ENCODE results near the gene AMY2A. TPM values are rescaled to one million over a fixed set of nuclear protein-coding genes. Genes with fewer than 3 reads are reported as not detected.
"Not testable (repeated sequence)": the region's sequence is repeated elsewhere in the genome, so short reads cannot be mapped to it uniquely, and the experiment has no call there.

AMY2A gene
- total and polyA plus RNA-seq, 2 of the 4 experiments (the other 2 are of a cell fraction): not detected

DNA sequence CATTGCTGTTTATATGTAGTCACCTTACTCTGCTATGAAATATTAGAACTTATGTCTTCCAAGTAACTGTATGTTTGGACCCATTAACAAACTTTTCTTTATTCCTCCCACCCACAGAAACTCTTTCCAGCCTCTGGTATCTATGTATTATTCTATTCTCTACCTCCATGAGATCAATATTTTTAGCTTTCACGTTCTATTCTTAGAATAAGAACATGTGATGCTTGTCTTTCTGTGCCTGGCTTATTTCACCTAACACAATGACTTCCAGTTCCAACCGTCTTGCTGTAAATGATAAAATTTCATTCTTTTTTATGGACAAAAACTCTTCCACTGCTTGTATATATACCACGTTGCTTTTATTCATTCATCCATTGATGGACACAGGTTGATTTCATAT, 24.0 kb downstream of the AMY2A start:
- H3K56ac ChIP-seq (ENCODE audit: extremely low read depth, insufficient read depth, low read length); ATAC-seq (ENCODE audit: low read depth); H3K9me3 ChIP-seq (ENCODE audit: control insufficient read depth, insufficient read depth, low read length); H2BK20ac ChIP-seq (ENCODE audit: low read depth, low read length); H3K79me1 ChIP-seq (ENCODE audit: low read depth in 1 of 2, low read length in 2 of 2); H2AFZ ChIP-seq (replicated peaks; ENCODE audit: low read length, poor library complexity); H3K9ac ChIP-seq (ENCODE audit: low read depth, low read length); H3K4me1 ChIP-seq (ENCODE audit: control insufficient read depth, insufficient read depth, low read length); H4K20me1 ChIP-seq (ENCODE audit: insufficient read depth, low read length); dilution Hi-C loops (cut with HindIII; ENCODE audit: low sequenced_read_pairs, unreplicated experiment); H3K27ac ChIP-seq (ENCODE audit: insufficient read depth, low read length); DNase-seq; H2BK15ac ChIP-seq (ENCODE audit: low read depth, low read length); POLR2A ChIA-PET (ENCODE audit: unreplicated experiment); H4K91ac ChIP-seq (ENCODE audit: insufficient read depth, low read depth, low read length); H3K18ac ChIP-seq (ENCODE audit: low read depth, low read length); H3K9me1 ChIP-seq (ENCODE audit: insufficient read depth, low read length); H3K4me2 ChIP-seq (ENCODE audit: low read depth, low read length); H4K8ac ChIP-seq (ENCODE audit: low read depth in 2 of 2, low read length in 2 of 2); H3K4me3 ChIP-seq (ENCODE audit: insufficient read depth, low read depth, low read length); H3K27me3 ChIP-seq (ENCODE audit: control insufficient read depth, insufficient read depth, low read length); H2BK120ac ChIP-seq (ENCODE audit: low read depth, low read length); H4K5ac ChIP-seq (ENCODE audit: low read depth, low read length); H3K23ac ChIP-seq (ENCODE audit: low read depth, low read length); H2AK9ac ChIP-seq (replicated peaks; ENCODE audit: low read depth, low read length, poor library complexity); in situ Hi-C loops (cut with MboI; ENCODE audit: low sequenced_read_pairs); CTCF ChIA-PET; BruUV-seq (replicated peaks); H3K14ac ChIP-seq (replicated peaks; ENCODE audit: low read depth, low read length); intact Hi-C loops (cut with micrococcal nuclease); H2BK5ac ChIP-seq (ENCODE audit: low read depth, low read length, poor library complexity, severe bottlenecking); H3K4ac ChIP-seq (ENCODE audit: low read depth, low read length); H2AK5ac ChIP-seq (ENCODE audit: low read depth, low read length); H3K36me3 ChIP-seq (ENCODE audit: control insufficient read depth, insufficient read depth, low read length): not testable (repeated sequence)
- WGBS, 2 experiments (ENCODE audit: extremely low coverage in 2 of 2, insufficient read length in 1 of 2): no CpG with 5 or more reads among the region's 3 CpGs

DNA sequence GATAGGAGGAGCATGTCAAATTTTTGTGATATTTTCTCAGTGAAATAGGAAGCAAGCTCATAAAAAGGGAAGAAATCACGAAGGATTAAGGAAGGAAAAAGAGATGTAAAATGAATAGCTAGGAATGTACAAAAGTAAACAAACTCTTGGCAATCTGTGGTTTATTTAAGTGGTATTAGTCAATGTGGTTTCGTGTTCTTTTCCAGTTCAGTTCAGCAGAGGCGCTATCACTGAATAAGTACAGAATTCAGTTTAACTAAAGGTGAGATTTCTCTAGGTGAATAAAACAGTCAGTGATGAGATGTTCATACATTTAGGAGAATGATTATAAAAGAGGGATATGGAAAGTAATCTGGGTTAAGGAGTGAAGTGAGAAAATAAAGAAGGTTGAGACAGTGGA, 26.7 kb downstream of the AMY2A start:
- H2AK9ac ChIP-seq (replicated peaks; ENCODE audit: low read depth, low read length, poor library complexity); H3K9me3 ChIP-seq (ENCODE audit: control insufficient read depth, insufficient read depth, low read length); CTCF ChIA-PET; H2BK15ac ChIP-seq (ENCODE audit: low read depth, low read length); H4K5ac ChIP-seq (ENCODE audit: low read depth, low read length); H2BK20ac ChIP-seq (ENCODE audit: low read depth, low read length); H3K18ac ChIP-seq (ENCODE audit: low read depth, low read length); POLR2A ChIA-PET (ENCODE audit: unreplicated experiment); H4K20me1 ChIP-seq (ENCODE audit: insufficient read depth, low read length); H3K4me3 ChIP-seq (ENCODE audit: insufficient read depth, low read depth, low read length); H3K4me2 ChIP-seq (ENCODE audit: low read depth, low read length); H3K4me1 ChIP-seq (ENCODE audit: control insufficient read depth, insufficient read depth, low read length); DNase-seq; H3K9ac ChIP-seq (ENCODE audit: low read depth, low read length); H3K4ac ChIP-seq (ENCODE audit: low read depth, low read length); H4K91ac ChIP-seq (ENCODE audit: insufficient read depth, low read depth, low read length); H3K79me1 ChIP-seq (ENCODE audit: low read depth in 1 of 2, low read length in 2 of 2); H3K36me3 ChIP-seq (ENCODE audit: control insufficient read depth, insufficient read depth, low read length); H3K27ac ChIP-seq (ENCODE audit: insufficient read depth, low read length); intact Hi-C loops (cut with micrococcal nuclease); H3K56ac ChIP-seq (ENCODE audit: extremely low read depth, insufficient read depth, low read length); H4K8ac ChIP-seq (ENCODE audit: low read depth in 2 of 2, low read length in 2 of 2); H2BK120ac ChIP-seq (ENCODE audit: low read depth, low read length); H3K9me1 ChIP-seq (ENCODE audit: insufficient read depth, low read length); H2AK5ac ChIP-seq (ENCODE audit: low read depth, low read length); H2AFZ ChIP-seq (replicated peaks; ENCODE audit: low read length, poor library complexity); H3K23ac ChIP-seq (ENCODE audit: low read depth, low read length); dilution Hi-C loops (cut with HindIII; ENCODE audit: low sequenced_read_pairs, unreplicated experiment); BruUV-seq (replicated peaks); H3K14ac ChIP-seq (replicated peaks; ENCODE audit: low read depth, low read length); H3K27me3 ChIP-seq (ENCODE audit: control insufficient read depth, insufficient read depth, low read length); ATAC-seq (ENCODE audit: low read depth); H2BK5ac ChIP-seq (ENCODE audit: low read depth, low read length, poor library complexity, severe bottlenecking); in situ Hi-C loops (cut with MboI; ENCODE audit: low sequenced_read_pairs): not testable (repeated sequence)
- no CpG with 5 or more reads among the region's 3 CpGs for WGBS, 2 experiments (ENCODE audit: extremely low coverage in 2 of 2, insufficient read length in 1 of 2)
